PC-9 (cell line): ENCODE data around the gene C19orf25. TPM values are rescaled to one million over a fixed set of nuclear protein-coding genes. Genes with fewer than 3 reads are reported as not detected.

Experiments used
- BruUV-seq: library from RNA; stranded (reverse); fragments of 400-500 nt; replicated peaks from 2 replicates; lab custom pipeline; 2021; lab: Mats Ljungman, UMichigan
- CTCF ChIA-PET: fragments of 300-600 bp; sonication (Branson Sonifier 250); formaldehyde crosslinking; loops from one replicate; lab custom pipeline; 2022; ENCODE audit warnings: antibody characterized with exemption; lab: Charles Lee
- POLR2A ChIA-PET: fragments of 300-600 bp; sonication (Branson Sonifier 250); formaldehyde crosslinking; loops from one replicate; lab custom pipeline; 2022; ENCODE audit warnings: antibody characterized with exemption; ENCODE audit not compliant: unreplicated experiment; lab: Charles Lee
- DNase-seq, 2 experiments: peaks; one replicate each; pipeline versions ENCODE4 v3.0.0 to v3.0.0-alpha.2; 2015 to 2022; ENCODE audit warnings: mixed read lengths in 1 of 2
- H2AFZ ChIP-seq: fragments of 200-600 bp; sonication (generic); 2 replicates; pipeline ENCODE4 v1.8.1; 2017; ENCODE audit warnings: antibody characterized with exemption
- H3F3A ChIP-seq: fragments of 200-600 bp; sonication (generic); 2 replicates; pipeline ENCODE4 v1.8.1; 2017; ENCODE audit warnings: antibody characterized with exemption, mild to moderate bottlenecking, low read depth; ENCODE audit not compliant: insufficient read depth
- H3K27ac ChIP-seq: fragments of 200-600 bp; sonication (generic); 2 replicates; pipeline ENCODE4 v1.6.1; 2016; ENCODE audit warnings: mixed run types
- H3K27me3 ChIP-seq: fragments of 200-600 bp; sonication (generic); 2 replicates; pipeline ENCODE4 v1.6.1; 2016; ENCODE audit warnings: low read depth, mixed run types; ENCODE audit not compliant: insufficient read depth
- H3K36me3 ChIP-seq: fragments of 200-600 bp; sonication (generic); 2 replicates; pipeline ENCODE4 v1.6.1; 2016; ENCODE audit warnings: low read depth, mixed run types
- H3K4me1 ChIP-seq: fragments of 200-600 bp; sonication (generic); replicated peaks from 2 replicates; pipeline ENCODE4 v1.6.1; 2016; ENCODE audit warnings: mixed run types; ENCODE audit not compliant: insufficient read depth
- H3K4me2 ChIP-seq: fragments of 200-600 bp; sonication (generic); 2 replicates; pipeline ENCODE4 v1.6.1; 2017; ENCODE audit warnings: mixed run types
- H3K4me3 ChIP-seq: fragments of 200-600 bp; sonication (generic); 2 replicates; pipeline ENCODE4 v1.6.1; 2016; ENCODE audit warnings: mixed run types
- H3K79me2 ChIP-seq: fragments of 200-600 bp; sonication (generic); 2 replicates; pipeline ENCODE4 v1.6.1; 2017; ENCODE audit warnings: low read depth, mixed run types
- H3K9me2 ChIP-seq: fragments of 200-600 bp; sonication (generic); 2 replicates; pipeline ENCODE4 v1.8.1; 2017; ENCODE audit warnings: mild to moderate bottlenecking; ENCODE audit not compliant: insufficient read depth
- H3K9me3 ChIP-seq: fragments of 200-600 bp; sonication (generic); 2 replicates; pipeline ENCODE4 v1.8.1; 2016; ENCODE audit warnings: low read depth; ENCODE audit not compliant: insufficient read depth
- H4K20me1 ChIP-seq: fragments of 200-600 bp; sonication (generic); 2 replicates; pipeline ENCODE4 v1.8.1; 2017; ENCODE audit not compliant: insufficient read depth
- EZH2 ChIP-seq: fragments of 200-600 bp; sonication (generic); IDR thresholded peaks from 2 replicates; pipeline ENCODE4 v1.8.0; 2017; ENCODE audit warnings: antibody characterized with exemption, low read depth
- intact Hi-C: fragments of 100-400 bp; cut with micrococcal nuclease; formaldehyde crosslinking; loops from one replicate; pipeline ENCODE4 v1.10.0; 2022; ENCODE audit not compliant: unreplicated experiment
- total RNA-seq: library from RNA; stranded (reverse); gene quantifications from 2 replicates; pipeline ENCODE4 v1.2.3, GENCODE V29; 2021
- TF ChIP-seq, protein P1 (sequence below): fragments of 200-600 bp; sonication (generic); conservative IDR thresholded peaks from 2 replicates; pipeline ENCODE4 v1.6.1; 2017; ENCODE audit warnings: mixed run types, antibody characterized with exemption, mild to moderate bottlenecking, moderate library complexity

C19orf25 gene
- total RNA-seq, 1 experiment from 2014 or later: 28.0 TPM

DNA sequence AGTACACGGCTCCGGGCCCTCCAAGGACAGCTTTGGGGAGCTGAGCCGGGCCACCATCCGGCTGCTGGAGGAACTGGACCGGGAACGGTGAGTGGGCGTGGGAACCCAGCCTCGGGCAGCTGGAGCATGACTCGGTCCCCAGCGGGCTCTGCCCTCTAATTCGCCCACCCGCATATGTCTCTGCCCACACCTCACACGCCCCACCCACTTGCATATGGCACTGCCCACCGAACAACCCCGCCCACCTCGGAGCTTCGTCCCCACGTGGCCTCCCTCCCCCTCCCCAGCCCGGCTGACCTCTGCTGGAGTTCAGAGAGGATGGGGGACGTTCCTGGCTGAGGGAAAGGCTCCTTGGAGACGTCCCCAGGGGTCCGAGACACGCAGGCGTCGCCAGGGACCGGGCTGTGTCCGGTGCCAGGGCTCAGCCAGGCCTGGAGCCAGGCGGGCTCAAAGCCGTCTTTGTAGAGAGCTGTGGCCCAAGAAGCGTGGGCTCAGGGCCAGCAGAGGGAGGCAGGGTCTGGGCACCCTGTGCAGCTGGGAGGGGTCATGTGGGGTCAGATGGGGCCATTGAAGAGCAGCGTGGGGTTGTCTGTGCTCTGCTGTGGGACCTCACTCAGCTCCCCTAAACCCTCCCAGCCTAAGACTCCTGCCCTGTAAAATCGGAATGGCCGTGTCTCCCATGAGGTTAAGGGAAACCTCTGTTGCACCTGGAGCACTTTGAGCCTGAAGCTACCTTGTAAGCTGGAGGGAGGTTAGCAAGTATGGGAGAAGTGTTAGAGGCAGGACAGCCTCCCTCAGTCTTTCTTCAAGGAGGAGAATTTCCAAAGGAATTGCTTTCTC, 25.3 kb downstream of the C19orf25 start:
- POLR2A ChIA-PET: no interaction called here

GRCh38 chr19:1452802-1453524, 26.1 kb downstream of the C19orf25 start:
- intact Hi-C loops: no loop called here
- no peaks in the 10 kb centered on the region for H3K27me3 ChIP-seq
- H3K36me3 ChIP-seq: no peaks in the 10 kb centered on the region
- H4K20me1 ChIP-seq: no peaks in the 10 kb centered on the region
- no peak overlapping the region for H3K4me2 ChIP-seq
- CTCF ChIA-PET: no interaction called here
- BruUV-seq: no TSS peak
- no peak overlapping the region for H3K4me3 ChIP-seq
- H3K9me2 ChIP-seq: no peaks in the 10 kb centered on the region
- no peaks in the 10 kb centered on the region for H3K79me2 ChIP-seq
- no peaks in the 10 kb centered on the region for H3K9me3 ChIP-seq
- H3F3A ChIP-seq: peaks cover 10% of the 10 kb centered on the region
- TF ChIP-seq EZH2: no peak
- TF ChIP-seq, protein P1, sequence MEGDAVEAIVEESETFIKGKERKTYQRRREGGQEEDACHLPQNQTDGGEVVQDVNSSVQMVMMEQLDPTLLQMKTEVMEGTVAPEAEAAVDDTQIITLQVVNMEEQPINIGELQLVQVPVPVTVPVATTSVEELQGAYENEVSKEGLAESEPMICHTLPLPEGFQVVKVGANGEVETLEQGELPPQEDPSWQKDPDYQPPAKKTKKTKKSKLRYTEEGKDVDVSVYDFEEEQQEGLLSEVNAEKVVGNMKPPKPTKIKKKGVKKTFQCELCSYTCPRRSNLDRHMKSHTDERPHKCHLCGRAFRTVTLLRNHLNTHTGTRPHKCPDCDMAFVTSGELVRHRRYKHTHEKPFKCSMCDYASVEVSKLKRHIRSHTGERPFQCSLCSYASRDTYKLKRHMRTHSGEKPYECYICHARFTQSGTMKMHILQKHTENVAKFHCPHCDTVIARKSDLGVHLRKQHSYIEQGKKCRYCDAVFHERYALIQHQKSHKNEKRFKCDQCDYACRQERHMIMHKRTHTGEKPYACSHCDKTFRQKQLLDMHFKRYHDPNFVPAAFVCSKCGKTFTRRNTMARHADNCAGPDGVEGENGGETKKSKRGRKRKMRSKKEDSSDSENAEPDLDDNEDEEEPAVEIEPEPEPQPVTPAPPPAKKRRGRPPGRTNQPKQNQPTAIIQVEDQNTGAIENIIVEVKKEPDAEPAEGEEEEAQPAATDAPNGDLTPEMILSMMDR: no peak
- DNase-seq: no peak
- POLR2A ChIA-PET: interaction anchor here (0.7 kb wide), 1 partner anchor 422 kb away, joined by 5 read pairs; no protein-coding TSS in a partner anchor
- H3K4me1 ChIP-seq: no peaks in the 10 kb centered on the region
- no peak overlapping the region for H3K27ac ChIP-seq
- H2AFZ ChIP-seq: no peak overlapping the region

More for the DNA sequence above, 25.3 kb downstream of the C19orf25 start:
- Histone ChIP-seq H3K27ac (no peak overlapping the region), H3F3A (peaks cover 10% of the 10 kb centered on the region), H3K27me3 (no peaks in the 10 kb centered on the region), H3K9me3 (no peaks in the 10 kb centered on the region), H3K4me2 (no peak overlapping the region), H4K20me1 (no peaks in the 10 kb centered on the region), H3K4me3 (no peak overlapping the region), H3K36me3 (no peaks in the 10 kb centered on the region), H3K4me1 (no peaks in the 10 kb centered on the region), H3K9me2 (no peaks in the 10 kb centered on the region), H2AFZ (no peak overlapping the region), H3K79me2 (no peaks in the 10 kb centered on the region)
- TF ChIP-seq, protein P1: no peak
- TF ChIP-seq EZH2: no peak
- BruUV-seq: no TSS peak
- CTCF ChIA-PET: no interaction called here
- intact Hi-C loops: no loop called here
- no peak for DNase-seq

DNA sequence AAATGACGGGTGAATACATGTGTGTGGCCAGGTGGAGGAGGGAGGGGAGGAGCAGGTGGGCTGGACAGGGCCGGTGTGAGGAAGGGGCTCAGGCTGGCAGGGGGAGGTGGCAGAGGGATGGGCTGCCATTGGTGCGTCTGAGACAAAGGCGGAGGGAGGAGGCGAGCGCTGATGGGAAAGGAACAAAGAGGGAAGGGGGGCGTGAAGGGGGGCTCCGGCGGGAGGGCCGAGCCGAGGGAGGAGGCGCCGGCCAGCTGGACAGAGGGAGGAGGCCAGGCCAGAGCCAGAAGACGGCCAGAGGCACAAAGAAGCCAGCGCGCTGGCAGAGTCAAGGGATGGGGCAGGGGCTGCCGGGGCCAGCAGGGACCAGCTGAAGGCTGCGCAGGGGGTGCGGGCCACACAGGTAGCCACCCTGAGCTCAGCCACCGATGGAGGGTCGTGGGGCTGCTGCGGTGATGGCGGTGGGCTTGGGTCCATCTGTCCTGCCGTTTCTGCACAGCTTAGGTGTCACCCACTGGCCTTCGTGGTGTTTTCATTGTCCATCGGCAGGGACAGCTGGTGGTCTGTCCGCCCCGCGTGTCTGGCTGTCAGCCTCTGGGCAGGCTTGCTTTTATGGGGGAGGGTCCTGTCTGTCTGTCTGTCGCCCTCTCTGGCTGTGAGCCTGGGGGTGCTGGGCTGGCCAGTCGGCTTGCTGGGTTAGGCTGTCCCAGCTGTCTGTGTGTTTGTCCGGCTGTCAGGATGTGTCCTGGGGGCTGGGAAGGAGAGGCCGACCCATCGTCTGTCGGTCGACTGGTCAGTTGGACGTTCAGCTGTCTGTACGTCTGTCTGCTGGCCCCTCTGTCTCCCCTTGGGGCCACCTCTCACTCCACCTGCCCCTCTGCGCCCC, 26.9 kb downstream of the C19orf25 start:
- POLR2A ChIA-PET: no interaction called here

More for the DNA sequence above, 26.9 kb downstream of the C19orf25 start:
- DNase-seq: no peak
- H3F3A ChIP-seq: peaks cover 10% of the 10 kb centered on the region
- H3K79me2 ChIP-seq: no peaks in the 10 kb centered on the region
- H3K36me3 ChIP-seq: no peaks in the 10 kb centered on the region
- intact Hi-C loops: no loop called here
- no peak overlapping the region for H3K4me2 ChIP-seq
- H3K27ac ChIP-seq: no peak overlapping the region
- H3K9me3 ChIP-seq: no peaks in the 10 kb centered on the region
- TF ChIP-seq EZH2: no peak
- TF ChIP-seq, protein P1: no peak
- H3K9me2 ChIP-seq: no peaks in the 10 kb centered on the region
- H3K27me3 ChIP-seq: no peaks in the 10 kb centered on the region
- no TSS peak for BruUV-seq
- H3K4me1 ChIP-seq: no peaks in the 10 kb centered on the region
- H2AFZ ChIP-seq: no peak overlapping the region
- CTCF ChIA-PET: no interaction called here
- H4K20me1 ChIP-seq: no peaks in the 10 kb centered on the region
- no peak overlapping the region for H3K4me3 ChIP-seq
